DND-41 (cell line): ENCODE data around the gene LTBP3.

ENCODE experiments used
- ATAC-seq: fragments of 200-7000 bp; cut with Tn5 transposase; 3 replicates; pipeline ENCODE4 v1.9.1; 2021; ENCODE audit warnings: low read depth; ENCODE audit not compliant: insufficient read depth
- DNase-seq: peaks from one replicate; pipeline ENCODE4 v3.0.0-alpha.2; 2020
- H2AFZ ChIP-seq: 2 replicates; pipeline ENCODE4 v1.6.0; 2012; ENCODE audit warnings: low read depth, low read length
- H3K27ac ChIP-seq: 2 replicates; pipeline ENCODE4 v1.5.1; 2012; ENCODE audit warnings: low read length, inconsistent platforms
- H3K27me3 ChIP-seq: fragments of 200-600 bp; sonication (generic); 2 replicates; pipeline ENCODE4 v1.6.0; 2012; ENCODE audit warnings: low read length, mild to moderate bottlenecking, inconsistent platforms; ENCODE audit not compliant: insufficient read depth, poor library complexity
- H3K36me3 ChIP-seq: 2 replicates; pipeline ENCODE4 v1.5.1; 2012; ENCODE audit warnings: low read length, inconsistent platforms; ENCODE audit not compliant: insufficient read depth
- H3K4me1 ChIP-seq: 2 replicates; pipeline ENCODE4 v1.5.1; 2012; ENCODE audit warnings: mild to moderate bottlenecking, low read length; ENCODE audit not compliant: insufficient read depth
- H3K4me2 ChIP-seq: 2 replicates; pipeline ENCODE4 v1.6.0; 2012; ENCODE audit warnings: mild to moderate bottlenecking, moderate library complexity, low read length, inconsistent platforms; ENCODE audit not compliant: insufficient read depth
- H3K4me3 ChIP-seq, 2 experiments: fragments of 200-600 bp in 1 of 2; shearing (Covaris generic) in 1 of 2; 2 replicates each; pipeline ENCODE4 v1.5.1; 2012 to 2016; ENCODE audit warnings: inconsistent platforms in 2 of 2, low read length in 2 of 2, mild to moderate bottlenecking in 2 of 2, low read depth in 1 of 2, moderate library complexity in 1 of 2
- H3K79me2 ChIP-seq: 2 replicates; pipeline ENCODE4 v1.6.0; 2012; ENCODE audit warnings: low read length, inconsistent platforms; ENCODE audit not compliant: insufficient read depth
- H3K9ac ChIP-seq: 2 replicates; pipeline ENCODE4 v1.6.0; 2012; ENCODE audit warnings: low read depth, mild to moderate bottlenecking, inconsistent platforms, low read length, moderate library complexity
- H3K9me3 ChIP-seq: 2 replicates; pipeline ENCODE4 v1.5.1; 2012; ENCODE audit warnings: low read length, moderate library complexity, mild to moderate bottlenecking, inconsistent platforms; ENCODE audit not compliant: insufficient read depth, severe bottlenecking
- H4K20me1 ChIP-seq: 2 replicates; pipeline ENCODE4 v1.6.0; 2012; ENCODE audit warnings: low read length; ENCODE audit not compliant: insufficient read depth
- CTCF ChIP-seq: IDR thresholded peaks from 2 replicates; pipeline ENCODE4 v1.5.1; 2012; ENCODE audit warnings: borderline replicate concordance, low read length, moderate library complexity, mild to moderate bottlenecking; ENCODE audit not compliant: poor library complexity, severe bottlenecking; ENCODE audit errors: extremely low read depth
- EZH2 ChIP-seq: IDR thresholded peaks from 3 replicates; pipeline ENCODE4 v1.6.1; 2012; ENCODE audit warnings: borderline replicate concordance, low read depth, mild to moderate bottlenecking, moderate library complexity, low read length, inconsistent platforms; ENCODE audit not compliant: severe bottlenecking

LTBP3 gene

GRCh38 chr11:65593518-65594414 is 35.6 kb upstream of the LTBP3 start:
- H3K36me3 ChIP-seq: peaks cover 48% of the 10 kb centered on the region

GRCh38 chr11:65592858-65593517 is 34.8 kb upstream of the LTBP3 start:
- DNase-seq (no peak), ATAC-seq (no peak)
- peaks cover 40% of the 10 kb centered on the region for H3K36me3 ChIP-seq
- H3K79me2 ChIP-seq: no peaks in the 10 kb centered on the region
- no peak overlapping the region for H2AFZ ChIP-seq
- H3K4me1 ChIP-seq: no peaks in the 10 kb centered on the region
- no peaks in the 10 kb centered on the region; the same call in none of the 2 replicates for H4K20me1 ChIP-seq
- H3K27me3 ChIP-seq: no peaks in the 10 kb centered on the region
- no peaks in the 10 kb centered on the region for H3K9me3 ChIP-seq
- TF ChIP-seq EZH2 (no peak), CTCF (no peak)
- H3K4me3 ChIP-seq: no peak overlapping the region
- H3K27ac ChIP-seq: no peak overlapping the region
- no peak overlapping the region for H3K9ac ChIP-seq
- no peak overlapping the region for H3K4me2 ChIP-seq

More at GRCh38 chr11:65593518-65594414, 35.6 kb upstream of the LTBP3 start:
- Histone ChIP-seq H3K4me2 (no peak overlapping the region), H2AFZ (no peak overlapping the region), H3K79me2 (no peaks in the 10 kb centered on the region), H3K9me3 (no peaks in the 10 kb centered on the region), H3K9ac (no peak overlapping the region), H3K4me3 (no peak overlapping the region), H3K27ac (no peak overlapping the region), H3K4me1 (no peaks in the 10 kb centered on the region), H4K20me1 (no peaks in the 10 kb centered on the region; the same call in 1 of the 2 replicates), H3K27me3 (no peaks in the 10 kb centered on the region)
- TF ChIP-seq EZH2 (no peak), CTCF (peak; percentile 81)
- DNase-seq (peak; percentile 59), ATAC-seq (peak; percentile 77)

- no peak overlapping the region for H3K4me3 ChIP-seq
- H3K9me3 ChIP-seq: no peaks in the 10 kb centered on the region
- no peak for TF ChIP-seq CTCF
- no peaks in the 10 kb centered on the region for H3K4me1 ChIP-seq
- no peak overlapping the region for H3K9ac ChIP-seq
- ATAC-seq (no peak), DNase-seq (no peak)
- H3K4me2 ChIP-seq: no peak overlapping the region
- H3K79me2 ChIP-seq: no peaks in the 10 kb centered on the region
- H3K36me3 ChIP-seq: peaks cover 42% of the 10 kb centered on the region
- no peak overlapping the region for H2AFZ ChIP-seq
- peaks cover 4% of the 10 kb centered on the region for H4K20me1 ChIP-seq
- H3K27ac ChIP-seq: no peak overlapping the region
- H3K27me3 ChIP-seq: no peaks in the 10 kb centered on the region
Measured at GRCh38 chr11:65591939-65592857, 34.0 kb upstream of the LTBP3 start.
